ENCODE data around the gene CD163. TPM values are rescaled to one million over a fixed set of nuclear protein-coding genes. Genes with fewer than 3 reads are reported as not detected.

CD163 gene
- total RNA-seq (2021): 0.07 and 0.09 TPM in 2 replicates
- long read RNA-seq: 0 reads

- Mint-ChIP-seq H3K4me3 (no peak within 1 kb of the TSS), H3K36me3 (ENCODE audit: insufficient read depth in 1 of 3, low read depth in 3 of 3) (peaks cover 0 to 2% (median 2%) of the 10 kb centered on the region in 3 experiments; a peak in 4 of 7 replicates), H3K4me1 (peaks cover 1 to 2% of the 10 kb centered on the region in 2 experiments; a peak in 3 of 4 replicates), H3K9me3 (peaks cover 5 to 6% of the 10 kb centered on the region in 2 experiments; a peak in 4 of 5 replicates), H3K27me3 (ENCODE audit: low read depth) (no peaks in the 10 kb centered on the region), H3K27ac (no peak within 1 kb of the TSS)
- DNase-seq: no peak
- H3K27me3 ChIP-seq (ENCODE audit: insufficient read depth, low read length): no peaks in the 10 kb centered on the region
- no peak for TF ChIP-seq CTCF (conservative IDR thresholded peaks at IDR 0.05)
- no peak within 1 kb of the TSS for H3K4ac ChIP-seq (ENCODE audit: low read depth, low read length)
- no peak within 1 kb of the TSS for H2AFZ ChIP-seq (ENCODE audit: low read length)
- no peaks in the 10 kb centered on the region for H4K20me1 ChIP-seq (ENCODE audit: control insufficient read depth, insufficient read depth, insufficient read length)
- H3K4me1 ChIP-seq (ENCODE audit: insufficient read depth, low read length): 0 out of 2 replicates have a peak, but pooled peaks cover under 1% of the 10 kb centered on the region
- H2BK15ac ChIP-seq (ENCODE audit: low read depth, low read length): no peak within 1 kb of the TSS
- H2BK120ac ChIP-seq (ENCODE audit: low read depth, low read length, poor library complexity, severe bottlenecking): no peak within 1 kb of the TSS
- H2BK5ac ChIP-seq (ENCODE audit: insufficient read length, low read length): no peak within 1 kb of the TSS
- H4K8ac ChIP-seq (replicated peaks; ENCODE audit: insufficient read length, low read depth, low read length): no peak within 1 kb of the TSS
- no peak within 1 kb of the TSS for H3K27ac ChIP-seq (ENCODE audit: insufficient read length, low read depth, low read length)
- H2BK20ac ChIP-seq (ENCODE audit: low read depth, low read length, poor library complexity, severe bottlenecking): no peak within 1 kb of the TSS
- no peaks in the 10 kb centered on the region for H3K79me1 ChIP-seq (ENCODE audit: insufficient read depth, low read depth, low read length, poor library complexity, severe bottlenecking)
- no peak within 1 kb of the TSS for H2BK12ac ChIP-seq (ENCODE audit: insufficient read length, low read depth, low read length)
- no peak within 1 kb of the TSS for H3K14ac ChIP-seq (ENCODE audit: insufficient read depth, low read length)
- no peak within 1 kb of the TSS for H4K5ac ChIP-seq (ENCODE audit: insufficient read length, low read depth, low read length)
- H4K91ac ChIP-seq (ENCODE audit: insufficient read length, low read depth, low read length): no peak within 1 kb of the TSS
- no peak within 1 kb of the TSS for H3T11ph ChIP-seq (ENCODE audit: low read length)
- no CpG with 5 or more reads among the region's 2 CpGs for WGBS (ENCODE audit: extremely low coverage, insufficient read length, low lambda C conversion rate)
- no peak within 1 kb of the TSS for H3K9ac ChIP-seq (ENCODE audit: extremely low read depth, insufficient read length, low read length)
- no peak within 1 kb of the TSS for H2AK5ac ChIP-seq (ENCODE audit: insufficient read length, low read length)
- H3K9me3 ChIP-seq (ENCODE audit: control insufficient read depth, low read depth, low read length): no peaks in the 10 kb centered on the region
- H3K23ac ChIP-seq (ENCODE audit: insufficient read length, low read depth, low read length): no peak within 1 kb of the TSS
- H3K56ac ChIP-seq (ENCODE audit: insufficient read length, low read depth, low read length): no peak within 1 kb of the TSS
- H3K4me2 ChIP-seq (ENCODE audit: insufficient read depth, insufficient read length, low read length): no peak within 1 kb of the TSS
- no peaks in the 10 kb centered on the region for H3K23me2 ChIP-seq (ENCODE audit: insufficient read length, low read depth, low read length, poor library complexity, severe bottlenecking)
- H3K18ac ChIP-seq (ENCODE audit: insufficient read length, low read depth, low read length): no peak within 1 kb of the TSS
- H3K79me2 ChIP-seq (ENCODE audit: insufficient read depth, low read length): no peaks in the 10 kb centered on the region
Observed at GRCh38 chr12:7503686-7504415, at the start of gene CD163. TSS of gene CD163 (minus strand) at chr12:7503777. CDS start at chr12:7503690, 87 bp downstream.
